RWPE1 (cell line): Measurements from ENCODE around the gene JPT1.

Experiments used
- CTCF ChIA-PET: fragments of 350-600 bp; sonication (Branson Sonifier 250); formaldehyde crosslinking; extraction: SDS; loops from one replicate; lab custom pipeline; 2021; lab: Yijun Ruan, JAX
- POLR2A ChIA-PET: fragments of 400-600 bp; formaldehyde crosslinking; extraction: SDS; loops from one replicate; lab custom pipeline; 2020; ENCODE audit warnings: antibody characterized with exemption; ENCODE audit not compliant: low non-redundant PET; lab: Yijun Ruan, JAX
- DNase-seq: peaks from one replicate; pipeline ENCODE4 v3.0.0; 2012; ENCODE audit warnings: low spot score
- H3K27ac ChIP-seq: fragments of 450-650 bp; 2 replicates; pipeline ENCODE4 v1.5.1; 2017
- TF ChIP-seq, protein P1 (sequence below): fragments of 450-650 bp; conservative IDR thresholded peaks from 2 replicates; pipeline ENCODE4 v1.5.1; 2017; ENCODE audit warnings: low read depth, mild to moderate bottlenecking

JPT1 gene

DNA sequence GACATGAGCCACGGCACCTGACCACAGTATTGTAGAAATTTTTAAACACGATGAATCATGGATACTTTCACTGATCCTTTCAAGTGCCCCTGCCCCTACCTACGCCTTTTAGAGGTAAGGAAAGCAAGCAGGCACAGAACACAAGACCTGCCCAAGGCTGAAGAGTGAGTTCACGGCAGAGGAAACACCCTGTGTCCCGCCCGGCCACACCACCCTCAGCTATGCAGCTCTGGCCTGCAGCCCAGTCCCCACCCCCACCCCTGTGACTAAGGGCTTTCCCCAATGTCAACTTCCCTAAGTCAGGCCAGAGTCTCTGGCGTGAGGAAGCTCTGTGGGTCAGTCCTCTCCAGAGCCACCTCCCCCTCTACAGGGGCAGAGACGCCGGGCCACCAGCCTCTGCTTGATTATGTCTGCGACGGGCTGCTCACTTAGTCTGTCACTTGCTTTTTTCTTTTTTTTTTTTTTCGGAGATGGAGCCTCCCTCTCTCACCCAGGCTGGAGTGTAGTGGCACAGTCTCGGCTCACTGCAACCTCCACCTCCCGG lies 58.2 kb downstream of the JPT1 start:
- H3K27ac ChIP-seq: peak overlapping the region; percentile 98
- TF ChIP-seq, protein P1, sequence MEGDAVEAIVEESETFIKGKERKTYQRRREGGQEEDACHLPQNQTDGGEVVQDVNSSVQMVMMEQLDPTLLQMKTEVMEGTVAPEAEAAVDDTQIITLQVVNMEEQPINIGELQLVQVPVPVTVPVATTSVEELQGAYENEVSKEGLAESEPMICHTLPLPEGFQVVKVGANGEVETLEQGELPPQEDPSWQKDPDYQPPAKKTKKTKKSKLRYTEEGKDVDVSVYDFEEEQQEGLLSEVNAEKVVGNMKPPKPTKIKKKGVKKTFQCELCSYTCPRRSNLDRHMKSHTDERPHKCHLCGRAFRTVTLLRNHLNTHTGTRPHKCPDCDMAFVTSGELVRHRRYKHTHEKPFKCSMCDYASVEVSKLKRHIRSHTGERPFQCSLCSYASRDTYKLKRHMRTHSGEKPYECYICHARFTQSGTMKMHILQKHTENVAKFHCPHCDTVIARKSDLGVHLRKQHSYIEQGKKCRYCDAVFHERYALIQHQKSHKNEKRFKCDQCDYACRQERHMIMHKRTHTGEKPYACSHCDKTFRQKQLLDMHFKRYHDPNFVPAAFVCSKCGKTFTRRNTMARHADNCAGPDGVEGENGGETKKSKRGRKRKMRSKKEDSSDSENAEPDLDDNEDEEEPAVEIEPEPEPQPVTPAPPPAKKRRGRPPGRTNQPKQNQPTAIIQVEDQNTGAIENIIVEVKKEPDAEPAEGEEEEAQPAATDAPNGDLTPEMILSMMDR: no peak
- ChIA-PET CTCF (interaction anchor here (0.6 kb wide), 1 partner anchor 153 kb away, joined by 3 read pairs; no protein-coding TSS in a partner anchor), POLR2A (interaction anchor here (0.5 to 0.7 kb wide), 2 partner anchors 87 to 349 kb away, joined by 4 to 7 read pairs; no protein-coding TSS in a partner anchor)
- DNase-seq: peak; percentile 92

DNA sequence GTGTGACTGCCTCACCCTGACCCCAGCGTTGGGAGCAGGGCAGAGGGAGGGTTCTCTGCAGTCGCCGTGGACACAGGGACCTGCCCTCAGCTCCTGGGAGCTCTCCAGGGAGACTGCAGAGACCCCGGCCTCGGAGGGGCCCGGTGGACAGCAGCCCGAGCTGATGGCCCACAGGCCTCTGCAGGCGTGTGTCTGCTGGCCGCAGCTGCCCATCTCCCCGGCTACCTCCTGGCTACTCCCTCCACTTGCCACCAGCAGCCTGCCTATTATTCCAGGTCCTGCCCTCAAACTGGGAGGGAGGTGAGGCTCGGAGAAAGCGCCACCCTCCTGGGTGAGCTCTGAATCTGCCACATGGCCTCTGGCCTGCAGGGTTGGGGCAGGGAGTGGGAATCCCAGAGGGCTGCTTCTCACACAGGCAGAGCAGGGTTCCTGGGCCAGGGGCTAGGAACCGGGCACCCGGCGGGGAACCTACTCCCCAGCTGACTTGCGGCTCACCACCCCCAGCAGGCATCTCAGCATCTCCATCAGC lies 59.4 kb downstream of the JPT1 start:
- CTCF ChIA-PET: interaction anchor here (1.1 kb wide), 2 partner anchors 36 to 133 kb away, joined by 3 read pairs; no protein-coding TSS in a partner anchor
- POLR2A ChIA-PET: no interaction called here

DNA sequence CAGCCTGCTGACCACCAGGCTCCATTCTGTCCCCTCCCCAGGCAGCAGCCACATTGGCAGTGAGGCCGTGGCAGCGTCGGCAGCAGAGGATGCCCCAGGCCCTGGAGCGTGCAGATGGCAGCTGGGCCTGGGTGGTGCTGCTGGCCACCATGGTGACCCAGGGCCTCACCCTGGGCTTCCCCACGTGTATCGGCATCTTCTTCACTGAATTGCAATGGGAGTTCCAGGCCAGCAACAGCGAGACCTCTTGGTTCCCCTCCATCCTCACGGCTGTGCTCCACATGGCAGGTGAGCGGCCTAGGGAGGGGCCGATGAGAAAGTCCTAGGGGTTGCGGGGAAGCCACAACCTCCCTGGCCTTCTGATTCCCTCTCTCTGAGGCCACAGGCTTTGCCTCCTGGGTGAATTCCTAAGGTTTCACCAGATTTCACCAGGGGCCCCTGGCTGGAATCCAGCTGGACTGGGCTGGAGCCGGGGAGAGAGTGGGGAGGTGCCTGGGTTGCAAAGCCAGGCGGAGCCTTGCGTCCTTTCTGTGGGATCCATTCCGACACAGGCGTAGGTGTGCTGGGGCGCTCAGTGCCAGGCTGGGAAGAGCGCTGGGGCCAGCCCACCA lies 60.7 kb downstream of the JPT1 start:
- H3K27ac ChIP-seq: peak overlapping the region; percentile 98
- no peak for DNase-seq
- POLR2A ChIA-PET: interaction anchor here (0.6 kb wide), 1 partner anchor 14 kb away, joined by 4 read pairs; no protein-coding TSS in a partner anchor
- CTCF ChIA-PET: interaction anchor here (1.1 to 2.8 kb wide), 2 partner anchors 20 to 132 kb away, joined by 3 to 10 read pairs; no protein-coding TSS in a partner anchor
- TF ChIP-seq, protein P1: no peak

More for the DNA sequence above, 59.4 kb downstream of the JPT1 start:
- TF ChIP-seq, protein P1: no peak
- peak overlapping the region; percentile 98 for H3K27ac ChIP-seq
- DNase-seq: no peak

DNA sequence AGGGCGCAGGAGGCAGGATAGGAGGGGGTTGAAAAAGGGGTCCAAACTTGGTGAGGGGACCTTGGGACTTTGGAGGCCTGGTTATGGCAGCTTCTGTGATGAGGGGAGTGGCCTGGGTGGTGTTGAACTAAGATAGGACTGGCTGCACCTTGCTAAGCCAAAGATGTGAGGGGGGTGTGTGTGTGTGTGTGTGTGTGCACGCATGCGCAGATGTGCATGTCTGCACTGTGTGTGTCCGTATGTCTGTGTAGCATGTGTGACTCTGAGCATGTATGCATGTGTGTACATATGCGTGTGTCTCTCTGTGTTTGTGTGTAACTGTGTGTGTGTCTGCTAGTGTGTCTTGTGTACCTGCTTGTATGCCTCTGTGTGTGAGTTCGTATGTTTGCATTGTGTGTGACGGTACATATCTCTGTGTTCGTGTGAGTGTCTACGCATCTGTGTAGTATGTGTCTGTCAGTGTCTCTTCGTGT lies 62.4 kb downstream of the JPT1 start:
- TF ChIP-seq, protein P1: no peak

DNA sequence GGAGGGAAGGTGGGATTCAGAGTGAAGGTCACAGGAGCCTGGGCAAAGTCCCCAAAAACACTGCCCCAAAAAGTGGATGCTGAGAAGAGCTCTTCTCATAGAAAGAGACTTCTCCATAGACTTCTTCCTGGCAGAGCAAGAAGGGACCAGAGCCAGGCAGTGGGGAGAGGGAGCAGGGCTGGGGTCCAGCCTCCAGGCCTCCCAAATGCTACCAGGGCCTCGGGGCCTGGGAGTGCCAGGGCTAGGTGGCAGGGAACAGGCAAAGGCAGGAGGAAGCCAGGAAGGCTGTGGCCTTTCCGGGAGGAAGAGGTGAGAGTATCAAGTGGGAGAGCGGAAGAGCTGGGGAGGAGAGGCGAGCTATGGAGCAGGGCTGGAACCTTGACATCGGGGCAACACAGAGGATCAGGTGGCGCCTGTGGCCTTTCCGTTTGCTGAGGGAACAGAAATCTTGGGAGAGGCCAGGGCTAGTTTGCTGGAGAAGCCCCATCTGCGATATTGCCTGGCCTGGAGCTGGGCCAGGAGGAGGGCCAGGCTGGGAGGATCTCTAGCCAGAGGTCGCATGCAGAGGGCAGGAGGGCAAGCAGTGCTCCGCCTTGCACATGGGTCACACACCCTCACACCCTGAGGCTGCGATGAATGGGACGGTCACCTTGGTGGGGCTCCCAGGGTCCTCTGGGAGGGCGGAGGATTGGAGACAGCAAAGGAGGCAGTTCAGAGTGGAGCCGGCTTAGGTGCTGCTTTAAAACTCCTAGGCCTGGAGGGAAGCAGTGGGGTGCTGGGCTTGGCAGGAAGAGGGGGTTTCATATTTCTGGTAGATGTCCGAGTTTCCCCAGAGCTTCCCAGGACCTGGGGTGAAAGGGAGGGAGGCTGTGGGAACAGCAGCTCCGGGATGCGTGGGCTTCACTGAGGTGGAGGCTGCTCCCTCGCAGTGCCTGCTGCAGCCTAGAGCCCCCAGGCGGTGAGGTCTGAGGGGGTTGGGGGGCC lies 63.1 kb downstream of the JPT1 start:
- H3K27ac ChIP-seq: peak overlapping the region; percentile 98
- CTCF ChIA-PET: interaction anchor here (0.6 to 2.8 kb wide), 4 partner anchors 12 to 23 kb away, joined by 3 to 10 read pairs (median 8); no protein-coding TSS in a partner anchor
- POLR2A ChIA-PET: no interaction called here

More for the DNA sequence above, 62.4 kb downstream of the JPT1 start:
- no peak for DNase-seq
- peak overlapping the region; percentile 98 for H3K27ac ChIP-seq
- POLR2A ChIA-PET: no interaction called here
- CTCF ChIA-PET: interaction anchor here (1.2 to 2.8 kb wide), 2 partner anchors 22 kb away, joined by 7 to 10 read pairs; no protein-coding TSS in a partner anchor

More for the DNA sequence above, 63.1 kb downstream of the JPT1 start:
- TF ChIP-seq, protein P1: no peak
- DNase-seq: no peak
